Activated CD4-positive, alpha-beta T cell treated with anti-CD3 and anti-CD28 coated beads, Interleukin-10, Interleukin-2, amounts not matched to agents 100 ng/mL and 50 ng/mL, durations not matched to agents 16 hours and 8 hours (primary cell): ENCODE data around the gene MINDY4.
"Not testable (repeated sequence)": the region's sequence is repeated elsewhere in the genome, so short reads cannot be mapped to it uniquely, and the experiment has no call there.

ENCODE experiments used
- DNase-seq: peaks from one replicate; pipeline ENCODE4 v3.0.0-alpha.2; 2020

Gene MINDY4

DNA sequence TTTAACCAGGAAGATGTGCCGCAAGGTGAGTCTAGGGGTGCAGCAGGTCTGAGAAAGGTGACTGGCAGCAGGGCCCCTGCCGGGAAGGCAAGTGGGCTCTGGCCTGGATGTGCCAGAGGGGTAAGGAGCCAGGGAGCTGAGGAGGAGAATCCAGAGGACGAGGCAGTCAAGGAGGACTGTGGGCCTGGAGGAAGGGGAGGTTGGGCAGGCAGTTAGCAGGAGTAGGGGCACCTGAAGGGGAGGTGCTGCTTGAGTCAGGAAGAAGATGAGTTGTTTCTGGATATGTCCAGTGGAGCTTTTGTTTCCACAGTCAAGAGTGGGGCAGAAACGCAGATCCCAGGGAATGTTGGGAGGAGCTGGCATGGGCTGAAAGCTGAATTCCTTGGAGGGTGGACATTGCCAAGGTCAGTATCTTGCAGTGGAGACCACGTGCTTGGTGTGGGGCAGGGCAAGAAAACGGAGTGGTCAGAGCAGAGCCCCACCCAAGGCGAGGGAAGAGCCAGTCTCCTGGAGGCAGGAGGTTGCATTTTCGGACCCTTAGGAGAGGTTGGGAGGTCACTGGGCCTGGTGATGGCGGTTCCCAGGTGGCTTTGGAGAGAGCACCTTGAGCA, 34.0 kb downstream of the MINDY4 start:
- no peak for DNase-seq

DNA sequence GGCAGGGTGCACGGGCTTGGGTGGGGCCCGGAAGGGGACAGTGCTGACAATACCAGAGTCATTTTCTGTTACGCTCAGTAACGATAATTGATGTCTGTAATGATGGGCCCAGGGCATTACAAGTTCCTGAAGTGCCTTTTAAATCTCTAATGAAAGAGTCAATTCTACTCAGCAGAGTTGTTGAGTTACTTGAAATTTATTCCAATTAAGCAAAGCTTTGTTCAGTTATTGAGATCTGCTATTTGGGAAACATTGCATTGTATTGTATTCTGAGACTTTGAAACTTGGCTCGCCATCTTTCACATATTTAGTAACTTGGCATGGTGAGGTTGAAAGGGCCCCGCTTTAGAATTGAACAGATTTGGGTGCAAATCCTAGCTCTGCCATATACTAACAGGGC, 34.7 kb downstream of the MINDY4 start:
- no peak for DNase-seq

GRCh38 chr7:30807477-30807876, 36.3 kb downstream of the MINDY4 start:
- not testable (repeated sequence) for DNase-seq

GRCh38 chr7:30807941-30808340, 36.7 kb downstream of the MINDY4 start:
- DNase-seq: not testable (repeated sequence)

DNA sequence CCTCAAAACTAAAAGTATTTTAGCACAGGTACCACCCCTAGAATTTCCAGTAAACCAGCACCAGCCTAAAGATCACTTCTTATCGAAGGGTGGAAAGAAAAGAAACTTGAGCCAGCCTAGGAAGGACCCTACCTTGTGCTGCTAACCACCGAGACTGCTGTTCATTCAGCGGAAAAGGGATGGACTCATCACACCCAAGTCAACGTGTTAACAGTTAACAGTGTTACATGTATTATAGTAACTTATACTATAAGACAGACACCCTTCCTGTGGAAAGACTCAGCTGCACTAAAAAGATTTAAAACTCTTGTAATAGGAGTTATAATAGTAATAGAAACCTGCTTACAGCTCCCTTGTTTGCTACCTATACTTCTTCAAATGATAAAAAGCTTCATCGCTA, 39.8 kb downstream of the MINDY4 start:
- DNase-seq: no peak

GRCh38 chr7:30812676-30813075, 41.5 kb downstream of the MINDY4 start:
- DNase-seq: no peak

- DNase-seq: no peak
These were observed 42.2 kb downstream of the MINDY4 start for GRCh38 chr7:30813466-30813865.

DNA sequence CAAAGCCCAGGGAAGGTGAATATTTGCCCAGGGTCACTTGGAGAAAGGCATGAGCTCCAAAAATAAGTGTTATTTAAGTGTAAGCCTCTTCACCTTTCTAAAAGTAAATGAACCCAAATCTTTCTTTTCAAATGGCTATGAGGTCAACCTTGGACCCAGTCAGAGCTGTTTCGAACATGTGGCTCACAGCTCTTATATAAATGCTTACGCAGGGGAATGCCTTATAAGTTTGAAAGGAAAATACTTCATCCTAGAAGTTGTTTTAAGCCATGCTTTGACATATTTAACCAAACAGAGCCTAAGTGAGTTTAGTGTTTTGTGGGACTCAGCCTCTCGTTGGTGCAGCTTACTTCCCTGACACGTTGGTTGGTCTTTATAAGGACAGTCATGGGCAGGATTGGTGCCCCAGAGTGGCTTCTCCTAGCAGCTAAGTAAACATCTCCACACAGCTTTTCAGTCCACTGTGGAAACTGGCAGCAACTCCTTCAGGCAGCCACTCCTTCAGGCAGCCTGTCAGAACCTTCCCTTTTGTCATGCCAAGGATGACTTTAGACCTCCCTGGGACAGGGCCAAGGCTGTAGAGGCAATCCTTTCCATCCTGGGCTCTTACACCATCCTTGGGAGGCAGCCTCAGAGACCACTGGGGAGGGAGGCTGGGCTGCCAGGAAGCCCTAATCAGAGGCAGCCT, 43.6 kb downstream of the MINDY4 start:
- DNase-seq: no peak

DNA sequence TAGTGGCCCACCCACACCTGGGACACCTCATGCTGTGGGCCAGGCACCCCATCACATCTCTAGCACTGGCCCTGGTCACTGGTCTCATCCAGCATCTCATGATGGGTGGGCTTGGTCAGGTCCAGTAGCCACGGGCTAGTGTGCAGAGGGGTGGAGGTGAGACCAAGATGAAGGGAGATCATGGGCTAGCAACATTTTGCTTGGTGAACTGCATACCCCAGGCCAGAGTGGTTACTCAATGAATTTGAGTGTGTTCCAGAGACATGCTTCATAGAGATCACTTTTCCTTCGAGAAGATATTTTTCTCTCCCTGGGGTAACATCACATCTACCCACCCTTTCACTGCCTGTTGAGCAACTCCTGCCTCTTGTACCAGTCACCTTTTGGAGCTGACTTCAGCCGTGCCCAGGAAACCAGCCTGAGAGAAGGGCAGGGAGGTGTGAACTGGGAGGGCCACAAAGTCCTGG, 44.2 kb downstream of the MINDY4 start:
- DNase-seq: no peak

DNA sequence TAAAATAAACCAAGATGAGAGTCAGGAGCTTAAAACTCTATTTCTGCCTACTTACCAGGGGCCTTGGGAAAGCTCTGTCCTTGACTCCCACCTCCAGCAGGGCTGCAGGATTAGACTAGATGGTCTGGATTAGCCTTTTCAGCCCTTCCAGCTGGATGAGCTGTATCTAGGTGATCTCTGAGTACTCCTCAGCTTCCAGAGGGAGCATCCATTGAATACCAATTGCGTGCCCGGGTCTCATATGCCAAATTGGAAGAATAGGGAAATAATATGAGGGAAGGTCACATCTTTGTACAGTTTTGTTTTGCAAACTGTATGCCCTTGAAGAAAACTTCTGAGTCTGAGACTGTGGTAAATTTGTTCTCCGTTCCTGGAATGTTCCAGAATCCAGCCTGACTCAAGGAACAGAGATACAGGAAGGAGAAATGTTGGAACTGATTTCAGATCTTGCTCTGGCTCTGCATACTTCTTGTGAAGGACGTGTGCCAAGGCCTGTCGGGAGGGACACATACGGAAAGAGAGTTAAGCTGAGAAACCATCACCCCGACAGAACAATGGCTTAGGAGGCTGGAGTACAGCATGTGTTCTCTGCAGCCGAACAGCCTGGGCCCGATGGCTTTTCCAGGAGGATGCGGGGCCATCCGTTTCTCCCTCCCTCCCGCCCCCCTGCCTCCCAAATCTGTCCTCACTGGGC, 44.9 kb downstream of the MINDY4 start:
- no peak for DNase-seq

DNA sequence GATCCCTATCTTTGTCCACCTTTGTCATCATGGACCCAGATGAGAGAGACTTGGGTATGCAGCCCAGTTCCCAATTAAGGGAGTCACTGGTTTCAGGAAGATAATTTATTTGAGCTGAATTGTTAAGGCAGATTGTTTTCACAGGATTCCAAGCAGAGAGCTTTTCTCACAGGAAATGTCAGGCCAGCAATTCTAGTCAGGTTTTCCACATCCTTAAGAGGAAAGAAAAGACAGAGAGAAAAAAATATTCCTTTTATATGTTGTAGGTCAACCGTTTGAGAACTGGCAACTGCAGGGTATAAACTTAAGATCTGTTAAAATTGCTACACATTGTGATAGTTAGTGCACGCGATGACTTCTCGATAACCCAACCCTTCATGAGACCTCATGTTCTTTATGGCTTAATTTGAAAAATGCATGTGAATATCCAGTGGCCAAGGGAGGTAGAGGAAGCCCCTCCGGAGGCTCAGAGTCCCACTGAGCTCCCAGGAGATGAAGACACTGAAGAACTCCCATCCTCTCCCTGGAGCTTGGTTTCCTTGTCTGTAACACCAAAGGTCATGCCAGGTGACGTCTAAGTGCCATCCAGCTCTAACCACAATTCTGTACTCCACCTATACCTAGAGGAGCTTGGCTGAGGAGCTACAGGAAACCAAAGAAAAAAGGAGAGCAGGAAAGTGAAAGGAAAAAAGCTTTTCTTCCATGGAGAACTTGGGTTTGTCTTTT, 45.6 kb downstream of the MINDY4 start:
- no peak for DNase-seq

- DNase-seq: no peak
These were observed 46.2 kb downstream of the MINDY4 start for GRCh38 chr7:30817371-30817767.

- DNase-seq: no peak
These were observed 53.9 kb downstream of the MINDY4 start for GRCh38 chr7:30824821-30825720.

GRCh38 chr7:30826181-30826580, 55.0 kb downstream of the MINDY4 start:
- no peak for DNase-seq

DNA sequence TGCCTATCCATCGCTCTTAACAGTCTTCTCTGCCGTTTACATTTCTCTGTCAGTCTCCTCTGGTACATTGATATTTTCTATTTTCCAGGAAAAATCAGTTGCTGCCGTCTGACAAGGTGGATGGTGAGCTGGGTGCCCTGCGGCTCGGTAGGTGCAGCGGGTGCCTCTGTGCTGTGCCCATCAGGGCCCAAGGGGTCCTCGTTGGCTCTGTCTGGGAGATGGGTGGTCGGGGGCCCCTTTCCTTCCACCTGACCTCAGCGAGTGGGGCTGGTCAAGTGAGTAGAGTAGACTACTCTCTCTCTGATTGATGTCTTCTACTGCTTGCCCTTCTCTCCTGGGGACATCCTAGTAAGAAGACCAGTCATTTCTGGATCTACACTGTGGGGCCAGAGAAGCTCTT, 57.4 kb downstream of the MINDY4 start:
- no peak for DNase-seq

DNA sequence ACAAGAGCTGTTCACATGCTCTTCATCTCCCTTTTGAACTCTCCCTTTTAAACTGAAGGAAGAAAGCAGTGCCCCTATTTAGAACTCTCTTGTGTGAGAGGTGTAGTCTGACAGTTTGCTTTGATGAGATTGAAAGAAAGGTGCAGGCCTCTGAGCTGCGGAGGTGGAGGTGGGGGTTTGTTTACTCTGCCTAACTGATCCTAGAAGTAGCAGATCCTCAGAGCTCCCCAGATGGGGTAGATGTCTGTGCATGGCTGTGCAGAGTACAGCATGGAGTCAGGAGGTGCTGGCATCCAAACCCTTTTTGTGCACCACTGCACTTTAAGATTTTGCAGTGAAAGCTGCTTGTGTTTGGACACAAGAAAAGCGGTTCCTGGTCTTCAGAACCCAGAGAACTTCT, 58.3 kb downstream of the MINDY4 start:
- DNase-seq: no peak

DNA sequence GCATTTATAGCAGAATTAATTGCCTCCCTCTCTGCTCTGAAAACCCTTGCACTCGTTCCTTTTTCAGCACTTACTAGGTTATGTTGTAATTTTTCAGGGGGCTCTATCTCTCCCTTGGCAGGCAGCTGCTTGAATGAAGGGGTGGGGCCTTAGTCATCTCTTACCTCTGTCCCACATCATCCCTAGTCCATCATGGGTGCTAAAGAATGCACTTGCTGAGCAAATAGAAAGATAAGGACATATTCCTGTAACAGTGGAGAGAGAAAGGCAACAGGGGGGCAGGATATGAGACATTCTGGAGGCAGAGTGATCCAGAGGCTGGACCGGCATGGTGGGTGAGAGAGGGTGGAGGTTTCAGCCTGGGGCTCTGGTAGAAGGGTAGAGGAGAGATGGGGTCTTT, 60.0 kb downstream of the MINDY4 start:
- DNase-seq: no peak

DNA sequence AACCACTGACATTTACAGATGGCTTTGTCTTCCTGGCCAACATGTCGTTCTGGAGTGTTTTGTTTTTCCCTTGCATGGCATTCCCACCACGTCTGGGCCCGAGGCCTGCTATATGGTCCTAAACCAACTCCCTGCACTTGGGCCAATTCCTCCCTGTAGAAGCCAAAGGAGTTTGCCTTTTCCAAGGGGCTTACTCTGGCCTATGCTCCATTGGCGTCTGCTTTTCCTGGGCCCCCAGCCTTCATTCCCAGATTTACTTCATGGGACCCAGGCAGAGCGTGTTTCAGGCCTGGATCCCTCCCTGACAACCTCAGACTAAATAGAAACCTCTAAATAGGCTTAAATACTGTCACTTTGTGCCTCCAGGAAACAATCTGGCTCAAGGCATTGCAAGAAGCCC, 60.7 kb downstream of the MINDY4 start:
- DNase-seq: no peak

- DNase-seq: not testable (repeated sequence)
These were observed 62.9 kb downstream of the MINDY4 start for GRCh38 chr7:30834017-30834674.

DNA sequence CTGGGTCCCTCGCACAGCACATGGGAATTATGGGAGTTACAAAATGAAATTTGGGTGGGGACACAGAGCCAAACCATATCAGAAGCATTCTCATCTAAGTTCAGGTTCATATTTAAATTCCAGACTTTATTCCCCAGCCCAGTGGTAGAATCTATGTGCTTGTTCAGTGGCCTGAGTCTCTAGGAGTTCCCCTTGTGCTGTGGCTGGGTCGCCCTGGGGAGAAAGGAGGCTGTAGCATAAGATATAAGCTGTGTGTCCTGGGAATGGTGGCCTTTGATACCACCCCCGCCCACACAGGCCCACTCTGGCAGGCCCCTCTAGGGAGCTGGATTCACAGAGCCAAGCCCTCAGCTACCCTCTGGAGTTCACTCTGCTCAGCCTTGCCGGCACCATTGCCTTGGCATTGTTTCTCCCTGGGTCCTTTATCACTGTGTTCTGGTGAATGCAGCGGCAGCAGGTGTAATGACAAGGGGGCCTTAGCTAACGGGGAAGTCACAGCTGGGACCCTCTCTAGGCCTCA, 64.2 kb downstream of the MINDY4 start:
- no peak for DNase-seq

DNA sequence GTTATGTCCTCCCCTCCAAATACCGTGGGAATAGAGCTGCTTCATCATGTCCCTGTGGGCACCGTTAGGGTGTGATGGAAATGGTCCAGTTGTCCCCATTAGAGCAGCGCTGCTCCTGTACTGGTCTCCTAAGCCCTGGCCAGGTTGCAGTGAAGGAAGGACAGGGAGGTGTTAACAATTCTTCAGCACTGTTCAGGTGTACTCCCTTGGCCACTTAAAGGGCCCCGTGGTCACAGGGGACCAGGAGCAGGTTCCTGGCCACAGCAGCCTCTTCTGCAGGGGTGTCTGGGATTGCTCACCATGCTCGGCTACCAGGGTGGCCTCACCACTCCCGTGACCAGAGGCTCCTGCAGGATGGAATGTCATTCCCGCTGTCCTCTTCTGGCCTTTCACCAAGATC, 65.8 kb downstream of the MINDY4 start:
- DNase-seq: no peak

GRCh38 chr7:30837581-30837980, 66.4 kb downstream of the MINDY4 start:
- DNase-seq: no peak
